ENCODE data around the gene XKR7. TPM values are rescaled to one million over a fixed set of nuclear protein-coding genes. Genes with fewer than 3 reads are reported as not detected.

Gene XKR7
- total RNA-seq, 1 donor from 2014 or later, result 0.23 TPM

GRCh38 chr20:32010101-32010500 lies 42.1 kb downstream of the XKR7 start, which contains the start of gene CCM2L:
TSS of gene CCM2L (plus strand) at chr20:32010438. CDS start at chr20:32010455, 17 bp downstream.
- H3K4me3 Mint-ChIP-seq (ENCODE audit: unreplicated experiment), result peak within 1 kb of the TSS; percentile 88

DNA sequence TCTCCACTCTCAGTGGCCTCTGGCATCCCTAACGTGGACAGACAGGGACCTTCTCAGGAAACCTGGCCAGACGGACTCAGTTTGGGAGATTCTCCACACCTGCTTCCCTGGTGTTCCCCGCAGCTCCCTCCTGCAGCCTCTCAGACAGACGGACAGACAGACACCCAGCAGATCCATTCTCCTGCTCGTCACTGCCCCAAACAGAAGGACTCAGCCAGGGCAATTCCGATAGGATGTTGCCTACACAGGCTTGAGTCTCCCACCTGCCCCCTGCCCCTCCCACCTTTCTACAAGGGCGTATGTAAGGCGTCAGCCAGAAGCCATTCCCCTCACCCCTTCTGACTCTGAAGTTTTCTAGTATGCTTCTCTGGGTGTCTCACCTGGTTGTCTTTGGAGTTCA lies 42.7 kb downstream of the XKR7 start:
- peaks cover 46% of the 10 kb centered on the region for H3K4me1 Mint-ChIP-seq (ENCODE audit: unreplicated experiment)
- no peak for DNase-seq (ENCODE audit: low spot score)
- peak overlapping the region; percentile 92 for H3K27ac Mint-ChIP-seq (ENCODE audit: unreplicated experiment)
- H3K27me3 Mint-ChIP-seq (ENCODE audit: unreplicated experiment), result peaks cover 8% of the 10 kb centered on the region
- H3K4me3 Mint-ChIP-seq (ENCODE audit: unreplicated experiment), result peak overlapping the region; percentile 88
- TF ChIP-seq, protein P1, sequence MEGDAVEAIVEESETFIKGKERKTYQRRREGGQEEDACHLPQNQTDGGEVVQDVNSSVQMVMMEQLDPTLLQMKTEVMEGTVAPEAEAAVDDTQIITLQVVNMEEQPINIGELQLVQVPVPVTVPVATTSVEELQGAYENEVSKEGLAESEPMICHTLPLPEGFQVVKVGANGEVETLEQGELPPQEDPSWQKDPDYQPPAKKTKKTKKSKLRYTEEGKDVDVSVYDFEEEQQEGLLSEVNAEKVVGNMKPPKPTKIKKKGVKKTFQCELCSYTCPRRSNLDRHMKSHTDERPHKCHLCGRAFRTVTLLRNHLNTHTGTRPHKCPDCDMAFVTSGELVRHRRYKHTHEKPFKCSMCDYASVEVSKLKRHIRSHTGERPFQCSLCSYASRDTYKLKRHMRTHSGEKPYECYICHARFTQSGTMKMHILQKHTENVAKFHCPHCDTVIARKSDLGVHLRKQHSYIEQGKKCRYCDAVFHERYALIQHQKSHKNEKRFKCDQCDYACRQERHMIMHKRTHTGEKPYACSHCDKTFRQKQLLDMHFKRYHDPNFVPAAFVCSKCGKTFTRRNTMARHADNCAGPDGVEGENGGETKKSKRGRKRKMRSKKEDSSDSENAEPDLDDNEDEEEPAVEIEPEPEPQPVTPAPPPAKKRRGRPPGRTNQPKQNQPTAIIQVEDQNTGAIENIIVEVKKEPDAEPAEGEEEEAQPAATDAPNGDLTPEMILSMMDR (IDR thresholded peaks at IDR 0.05; ENCODE audit: unreplicated experiment), result no peak
- H3K9me3 Mint-ChIP-seq (ENCODE audit: unreplicated experiment), result no peaks in the 10 kb centered on the region
- peaks cover 8% of the 10 kb centered on the region for H3K36me3 Mint-ChIP-seq (ENCODE audit: low read depth, unreplicated experiment)

More at GRCh38 chr20:32010101-32010500, 42.1 kb downstream of the XKR7 start, which contains the start of gene CCM2L:
- Mint-ChIP-seq H3K9me3 (ENCODE audit: unreplicated experiment) (no peaks in the 10 kb centered on the region), H3K27me3 (ENCODE audit: unreplicated experiment) (peaks cover 8% of the 10 kb centered on the region), H3K36me3 (ENCODE audit: low read depth, unreplicated experiment) (peaks cover 2% of the 10 kb centered on the region), H3K4me1 (ENCODE audit: unreplicated experiment) (peaks cover 50% of the 10 kb centered on the region), H3K27ac (ENCODE audit: unreplicated experiment) (peak within 1 kb of the TSS; percentile 92)
- DNase-seq (ENCODE audit: low spot score), result peak; percentile 38
- TF ChIP-seq, protein P1 (IDR thresholded peaks at IDR 0.05; ENCODE audit: unreplicated experiment), result no peak

GRCh38 chr20:32012159-32012688 lies 44.3 kb downstream of the XKR7 start:
- TF ChIP-seq, protein P1 (IDR thresholded peaks at IDR 0.05; ENCODE audit: unreplicated experiment), result no peak
- Mint-ChIP-seq H3K9me3 (ENCODE audit: unreplicated experiment) (no peaks in the 10 kb centered on the region), H3K27ac (ENCODE audit: unreplicated experiment) (no peak overlapping the region), H3K36me3 (ENCODE audit: low read depth, unreplicated experiment) (peaks cover 8% of the 10 kb centered on the region), H3K4me3 (ENCODE audit: unreplicated experiment) (no peak overlapping the region), H3K4me1 (ENCODE audit: unreplicated experiment) (peaks cover 34% of the 10 kb centered on the region), H3K27me3 (ENCODE audit: unreplicated experiment) (peaks cover 3% of the 10 kb centered on the region)
- DNase-seq (ENCODE audit: low spot score), result no peak

GRCh38 chr20:32013326-32013725 lies 45.4 kb downstream of the XKR7 start:
- TF ChIP-seq, protein P1 (IDR thresholded peaks at IDR 0.05; ENCODE audit: unreplicated experiment), result no peak
- no peak overlapping the region for H3K4me3 Mint-ChIP-seq (ENCODE audit: unreplicated experiment)
- no peaks in the 10 kb centered on the region for H3K9me3 Mint-ChIP-seq (ENCODE audit: unreplicated experiment)
- peaks cover 8% of the 10 kb centered on the region for H3K36me3 Mint-ChIP-seq (ENCODE audit: low read depth, unreplicated experiment)
- DNase-seq (ENCODE audit: low spot score), result no peak
- H3K27me3 Mint-ChIP-seq (ENCODE audit: unreplicated experiment), result no peaks in the 10 kb centered on the region
- peaks cover 26% of the 10 kb centered on the region for H3K4me1 Mint-ChIP-seq (ENCODE audit: unreplicated experiment)
- no peak overlapping the region for H3K27ac Mint-ChIP-seq (ENCODE audit: unreplicated experiment)

DNA sequence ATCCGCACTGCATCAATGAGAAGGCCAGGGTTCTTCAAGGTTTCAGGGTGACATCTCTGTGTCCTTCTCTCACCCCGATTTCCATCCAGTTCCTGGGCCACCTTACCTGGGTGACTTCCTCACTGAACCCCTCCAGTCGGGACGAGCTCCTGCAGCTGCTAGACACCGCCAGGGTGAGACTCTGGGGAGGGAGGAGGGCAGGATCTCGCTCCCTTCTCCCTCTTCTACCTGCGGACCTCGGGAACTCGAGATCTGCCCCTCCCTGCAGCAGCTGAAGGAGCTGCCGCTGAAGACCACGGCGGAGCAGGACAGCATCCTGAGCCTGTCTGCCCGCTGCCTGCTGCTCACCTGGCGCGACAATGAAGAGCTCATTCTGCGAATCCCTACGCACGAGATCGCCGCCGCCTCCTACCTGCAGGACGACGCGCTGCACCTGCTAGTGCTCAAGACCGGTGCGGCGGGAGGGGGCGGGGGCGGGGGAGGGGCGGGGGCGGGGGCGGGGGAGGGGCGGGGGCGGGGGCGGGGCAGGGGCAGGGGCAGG lies 49.8 kb downstream of the XKR7 start:
- H3K4me1 Mint-ChIP-seq (ENCODE audit: unreplicated experiment), result peaks cover 20% of the 10 kb centered on the region
- peaks cover 13% of the 10 kb centered on the region for H3K27me3 Mint-ChIP-seq (ENCODE audit: unreplicated experiment)
- no peak for DNase-seq (ENCODE audit: low spot score)
- H3K36me3 Mint-ChIP-seq (ENCODE audit: low read depth, unreplicated experiment), result peaks cover 22% of the 10 kb centered on the region
- no peaks in the 10 kb centered on the region for H3K9me3 Mint-ChIP-seq (ENCODE audit: unreplicated experiment)
- TF ChIP-seq, protein P1 (IDR thresholded peaks at IDR 0.05; ENCODE audit: unreplicated experiment), result peak; percentile 42
- peak overlapping the region; percentile 77 for H3K4me3 Mint-ChIP-seq (ENCODE audit: unreplicated experiment)
- H3K27ac Mint-ChIP-seq (ENCODE audit: unreplicated experiment), result no peak overlapping the region

Data from endothelial cell (in vitro differentiated cells).